HL-60 (cell line): ENCODE results near the gene GCNT1.

Experiments
- GABPA ChIP-seq: IDR thresholded peaks from 2 replicates; pipeline ENCODE4 v1.6.1; 2012; ENCODE audit warnings: low read depth
- POLR2AphosphoS5 ChIP-seq: IDR thresholded peaks from 2 replicates; pipeline ENCODE4 v1.6.1; 2012; ENCODE audit warnings: low read depth
- TF ChIP-seq, protein P1 (sequence below): IDR thresholded peaks from one replicate; pipeline ENCODE4 v1.5.1; 2011; ENCODE audit warnings: low read length, control low read depth, inconsistent platforms; ENCODE audit not compliant: insufficient read depth
- TF ChIP-seq, protein P2 (sequence below): IDR thresholded peaks from 2 replicates; pipeline ENCODE4 v1.6.1; 2012; ENCODE audit warnings: low read depth; ENCODE audit not compliant: insufficient replicate concordance

DNA sequence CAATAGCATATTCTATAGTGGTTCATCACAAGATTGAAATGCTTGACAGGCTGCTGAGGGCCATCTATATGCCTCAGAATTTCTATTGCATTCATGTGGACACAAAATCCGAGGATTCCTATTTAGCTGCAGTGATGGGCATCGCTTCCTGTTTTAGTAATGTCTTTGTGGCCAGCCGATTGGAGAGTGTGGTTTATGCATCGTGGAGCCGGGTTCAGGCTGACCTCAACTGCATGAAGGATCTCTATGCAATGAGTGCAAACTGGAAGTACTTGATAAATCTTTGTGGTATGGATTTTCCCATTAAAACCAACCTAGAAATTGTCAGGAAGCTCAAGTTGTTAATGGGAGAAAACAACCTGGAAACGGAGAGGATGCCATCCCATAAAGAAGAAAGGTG is 43.8 kb downstream of the GCNT1 start:
- TF ChIP-seq, protein P1, sequence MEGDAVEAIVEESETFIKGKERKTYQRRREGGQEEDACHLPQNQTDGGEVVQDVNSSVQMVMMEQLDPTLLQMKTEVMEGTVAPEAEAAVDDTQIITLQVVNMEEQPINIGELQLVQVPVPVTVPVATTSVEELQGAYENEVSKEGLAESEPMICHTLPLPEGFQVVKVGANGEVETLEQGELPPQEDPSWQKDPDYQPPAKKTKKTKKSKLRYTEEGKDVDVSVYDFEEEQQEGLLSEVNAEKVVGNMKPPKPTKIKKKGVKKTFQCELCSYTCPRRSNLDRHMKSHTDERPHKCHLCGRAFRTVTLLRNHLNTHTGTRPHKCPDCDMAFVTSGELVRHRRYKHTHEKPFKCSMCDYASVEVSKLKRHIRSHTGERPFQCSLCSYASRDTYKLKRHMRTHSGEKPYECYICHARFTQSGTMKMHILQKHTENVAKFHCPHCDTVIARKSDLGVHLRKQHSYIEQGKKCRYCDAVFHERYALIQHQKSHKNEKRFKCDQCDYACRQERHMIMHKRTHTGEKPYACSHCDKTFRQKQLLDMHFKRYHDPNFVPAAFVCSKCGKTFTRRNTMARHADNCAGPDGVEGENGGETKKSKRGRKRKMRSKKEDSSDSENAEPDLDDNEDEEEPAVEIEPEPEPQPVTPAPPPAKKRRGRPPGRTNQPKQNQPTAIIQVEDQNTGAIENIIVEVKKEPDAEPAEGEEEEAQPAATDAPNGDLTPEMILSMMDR = no peak
- TF ChIP-seq, protein P2, sequence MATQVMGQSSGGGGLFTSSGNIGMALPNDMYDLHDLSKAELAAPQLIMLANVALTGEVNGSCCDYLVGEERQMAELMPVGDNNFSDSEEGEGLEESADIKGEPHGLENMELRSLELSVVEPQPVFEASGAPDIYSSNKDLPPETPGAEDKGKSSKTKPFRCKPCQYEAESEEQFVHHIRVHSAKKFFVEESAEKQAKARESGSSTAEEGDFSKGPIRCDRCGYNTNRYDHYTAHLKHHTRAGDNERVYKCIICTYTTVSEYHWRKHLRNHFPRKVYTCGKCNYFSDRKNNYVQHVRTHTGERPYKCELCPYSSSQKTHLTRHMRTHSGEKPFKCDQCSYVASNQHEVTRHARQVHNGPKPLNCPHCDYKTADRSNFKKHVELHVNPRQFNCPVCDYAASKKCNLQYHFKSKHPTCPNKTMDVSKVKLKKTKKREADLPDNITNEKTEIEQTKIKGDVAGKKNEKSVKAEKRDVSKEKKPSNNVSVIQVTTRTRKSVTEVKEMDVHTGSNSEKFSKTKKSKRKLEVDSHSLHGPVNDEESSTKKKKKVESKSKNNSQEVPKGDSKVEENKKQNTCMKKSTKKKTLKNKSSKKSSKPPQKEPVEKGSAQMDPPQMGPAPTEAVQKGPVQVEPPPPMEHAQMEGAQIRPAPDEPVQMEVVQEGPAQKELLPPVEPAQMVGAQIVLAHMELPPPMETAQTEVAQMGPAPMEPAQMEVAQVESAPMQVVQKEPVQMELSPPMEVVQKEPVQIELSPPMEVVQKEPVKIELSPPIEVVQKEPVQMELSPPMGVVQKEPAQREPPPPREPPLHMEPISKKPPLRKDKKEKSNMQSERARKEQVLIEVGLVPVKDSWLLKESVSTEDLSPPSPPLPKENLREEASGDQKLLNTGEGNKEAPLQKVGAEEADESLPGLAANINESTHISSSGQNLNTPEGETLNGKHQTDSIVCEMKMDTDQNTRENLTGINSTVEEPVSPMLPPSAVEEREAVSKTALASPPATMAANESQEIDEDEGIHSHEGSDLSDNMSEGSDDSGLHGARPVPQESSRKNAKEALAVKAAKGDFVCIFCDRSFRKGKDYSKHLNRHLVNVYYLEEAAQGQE = no peak
- TF ChIP-seq POLR2AphosphoS5 = no peak
- no peak for TF ChIP-seq GABPA
